ENCODE results near the gene RBMX.
"Not testable (repeated sequence)": the region's sequence is repeated elsewhere in the genome, so short reads cannot be mapped to it uniquely, and the experiment has no call there.

Gene RBMX

DNA sequence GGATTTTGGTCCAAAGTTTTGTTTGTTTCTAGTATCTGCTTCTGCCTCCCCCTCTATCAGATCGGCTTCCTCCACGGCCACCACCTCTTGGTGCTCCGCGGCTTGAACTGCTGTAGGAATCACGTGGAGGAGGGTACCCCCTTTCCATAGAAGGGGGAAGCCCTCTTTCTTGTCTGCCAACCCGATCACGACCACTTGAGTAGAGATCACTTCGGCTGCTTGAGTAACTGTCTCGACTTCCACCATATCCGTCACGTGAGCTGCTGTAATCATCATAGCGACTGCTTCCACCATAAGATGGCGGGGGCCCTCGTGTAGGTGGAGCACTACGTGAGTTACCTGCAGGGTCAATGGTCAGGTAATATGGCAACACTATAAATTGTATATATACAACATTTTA, 6.4 kb downstream of the RBMX start:
- DNase-seq: not testable (repeated sequence)

DNA sequence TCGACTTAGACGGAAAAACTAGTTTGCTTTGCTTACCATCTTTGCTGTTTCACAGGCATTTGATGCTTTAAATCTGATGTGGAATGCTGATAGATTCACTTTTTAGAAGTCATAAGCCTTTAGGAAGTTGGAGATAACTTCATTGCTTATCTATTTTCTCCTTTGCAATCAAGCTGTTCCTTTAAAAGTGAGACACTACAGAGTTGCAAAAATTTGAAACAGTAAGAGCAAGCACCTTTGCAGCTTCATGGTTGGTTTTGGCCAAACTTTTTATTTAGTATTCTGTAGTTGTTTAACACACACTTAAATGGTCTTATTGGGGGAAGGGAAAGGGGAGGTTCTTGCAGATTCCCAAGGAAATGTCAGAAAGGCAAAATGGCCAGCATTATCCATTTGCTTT, 7.3 kb downstream of the RBMX start:
- DNase-seq: not testable (repeated sequence)

DNA sequence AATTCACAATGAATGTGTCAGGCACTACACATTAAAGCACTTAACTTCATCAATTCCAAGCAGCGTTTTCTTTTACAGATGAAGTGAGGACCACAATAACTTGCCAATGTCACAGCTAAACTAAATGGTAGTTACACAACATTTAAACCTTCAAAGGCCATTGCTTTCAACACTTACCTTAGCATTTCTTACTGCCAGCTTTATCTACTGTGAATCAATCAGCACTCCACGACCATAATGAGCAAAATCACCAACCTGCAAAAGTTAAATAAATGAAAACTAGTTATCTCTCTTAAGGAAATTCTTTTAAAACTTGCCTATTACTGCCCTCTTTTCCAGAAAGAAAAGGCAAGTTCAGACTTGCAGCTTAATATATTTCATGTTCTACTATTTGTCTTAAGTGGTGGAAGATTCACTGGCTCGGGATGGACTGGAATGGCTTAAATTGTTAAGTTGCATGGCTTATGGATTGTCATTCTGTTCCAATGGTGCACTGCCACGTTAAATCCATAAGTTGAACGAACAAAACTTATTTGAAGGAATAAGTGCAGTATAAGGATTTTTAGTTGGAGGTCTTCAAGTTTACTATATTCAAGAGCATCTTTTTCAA, 8.3 kb downstream of the RBMX start:
- DNase-seq: no peak

DNA sequence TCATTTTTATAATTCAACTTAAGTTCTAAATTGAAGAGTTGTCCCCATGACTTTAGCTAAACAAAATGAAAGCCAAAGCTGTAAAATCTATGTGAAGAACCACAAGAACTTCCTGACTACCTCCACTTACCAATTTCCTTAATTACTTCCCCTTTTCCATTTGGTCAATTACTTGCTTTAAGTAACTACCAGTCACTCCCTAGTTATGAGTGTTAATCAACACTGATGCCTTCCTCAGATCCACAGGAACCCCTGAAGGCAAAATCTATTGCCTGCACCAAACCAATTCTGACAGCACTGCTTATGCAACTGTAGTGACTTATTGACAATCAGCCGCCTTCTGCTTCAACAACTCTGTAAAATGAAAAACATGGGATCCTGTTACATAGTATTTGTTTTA, 10.5 kb downstream of the RBMX start:
- no peak for DNase-seq

DNA sequence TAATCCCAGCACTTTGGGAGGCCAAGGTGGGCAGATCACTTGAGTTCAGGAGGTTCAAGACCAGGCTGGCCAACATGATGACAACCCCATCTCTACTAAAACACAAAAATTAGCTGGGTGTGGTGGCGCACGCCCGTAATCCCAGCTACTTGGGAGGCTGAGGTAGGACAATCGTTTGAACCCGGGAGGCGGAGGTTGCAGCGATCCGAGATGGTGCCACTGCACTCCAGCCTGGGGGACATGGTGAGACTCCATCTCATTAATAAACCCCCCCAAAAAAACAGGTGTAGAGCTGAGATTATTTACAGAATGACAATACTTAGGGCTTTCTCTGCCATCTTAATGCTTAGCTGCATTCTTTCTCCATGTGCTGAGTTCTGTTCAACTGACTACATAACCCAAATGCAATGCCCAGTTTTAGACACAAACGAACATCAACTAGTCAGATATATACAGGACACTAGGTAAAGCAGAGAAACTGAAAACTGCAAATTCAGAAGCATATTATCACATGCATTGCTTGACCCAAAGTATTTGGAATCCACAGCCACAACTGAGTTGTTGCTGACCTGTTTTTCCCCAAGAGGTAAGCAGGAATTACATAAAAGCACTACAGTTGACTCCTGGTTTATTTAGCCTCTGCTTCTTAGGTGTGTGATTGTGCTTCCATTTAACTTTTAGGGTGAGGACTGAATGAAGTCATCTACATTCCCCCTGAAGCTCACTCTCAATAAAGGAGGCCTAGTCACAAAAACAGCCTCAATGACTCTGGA, 12.1 kb downstream of the RBMX start:
- no peak for DNase-seq

DNA sequence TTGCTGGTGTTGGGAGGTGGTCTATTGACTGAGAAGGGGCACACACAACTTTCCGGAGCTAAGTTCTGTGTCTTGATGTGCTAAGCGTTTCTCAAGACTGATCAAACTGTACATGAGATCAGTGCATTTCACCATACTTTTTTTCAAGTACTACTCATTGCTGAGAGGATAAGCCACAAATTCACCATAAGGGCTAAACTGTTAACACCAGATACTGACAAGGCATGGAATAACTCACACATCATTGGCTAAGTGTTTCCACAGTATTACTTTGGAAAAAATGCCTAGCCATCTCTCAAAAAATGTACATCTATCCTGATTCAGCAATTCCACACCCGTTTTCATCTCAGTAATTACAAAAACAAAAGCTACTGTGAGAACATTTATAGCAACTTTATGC, 13.0 kb downstream of the RBMX start:
- DNase-seq: no peak

DNA sequence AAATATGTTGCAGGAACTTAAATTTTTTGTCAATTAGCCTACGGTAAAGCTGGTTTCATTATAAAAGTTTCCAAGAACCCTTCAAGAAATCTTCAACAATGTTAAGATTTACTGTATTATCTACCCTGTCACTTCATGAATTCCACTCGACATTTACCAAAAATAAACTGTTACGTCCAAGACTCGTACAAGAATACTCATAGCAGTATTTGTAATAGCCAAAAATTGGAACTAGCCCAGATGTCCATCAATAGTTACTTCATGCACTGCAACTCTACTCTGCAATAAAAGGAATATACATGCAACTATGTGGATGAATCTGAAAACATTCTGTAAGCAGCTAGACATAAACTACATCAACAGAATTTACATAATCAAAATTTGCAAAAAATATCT, 13.4 kb downstream of the RBMX start:
- DNase-seq: no peak

DNA sequence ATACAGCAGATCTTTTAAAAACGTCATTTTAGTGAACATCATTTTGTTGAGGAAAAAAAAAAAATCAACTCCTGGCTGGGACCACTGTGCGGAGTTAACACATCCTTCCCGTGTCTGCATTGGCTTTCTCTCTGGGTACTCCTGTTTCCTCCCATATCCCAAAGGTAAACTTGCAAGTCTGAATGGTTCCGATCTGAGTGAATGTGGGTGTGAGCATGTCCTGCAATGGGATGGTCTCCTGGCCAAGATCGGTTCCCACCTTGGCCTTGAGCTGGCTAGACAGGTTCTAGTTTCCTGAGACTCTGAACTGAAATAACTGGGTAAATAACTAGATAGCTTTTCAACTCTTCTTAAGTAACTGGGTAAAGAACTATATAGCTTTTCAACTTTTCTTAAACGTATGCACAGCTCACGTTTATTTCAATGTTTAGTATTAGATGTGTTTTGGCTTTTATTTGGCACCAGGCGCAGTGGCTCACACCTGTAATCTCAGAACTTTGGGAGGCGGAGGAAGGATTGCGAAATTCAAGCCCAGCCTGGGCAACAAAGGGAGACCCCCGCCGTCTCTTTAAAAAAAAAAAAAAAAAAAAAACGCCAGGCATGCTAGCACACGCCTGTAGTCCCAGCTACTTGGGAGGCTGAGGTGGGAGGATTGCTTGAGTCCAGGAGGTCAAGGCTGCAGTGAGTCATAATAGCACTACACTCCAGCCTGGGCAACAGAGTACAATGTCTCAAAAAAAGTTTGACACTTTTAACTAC, 14.0 kb downstream of the RBMX start:
- DNase-seq: no peak

DNA sequence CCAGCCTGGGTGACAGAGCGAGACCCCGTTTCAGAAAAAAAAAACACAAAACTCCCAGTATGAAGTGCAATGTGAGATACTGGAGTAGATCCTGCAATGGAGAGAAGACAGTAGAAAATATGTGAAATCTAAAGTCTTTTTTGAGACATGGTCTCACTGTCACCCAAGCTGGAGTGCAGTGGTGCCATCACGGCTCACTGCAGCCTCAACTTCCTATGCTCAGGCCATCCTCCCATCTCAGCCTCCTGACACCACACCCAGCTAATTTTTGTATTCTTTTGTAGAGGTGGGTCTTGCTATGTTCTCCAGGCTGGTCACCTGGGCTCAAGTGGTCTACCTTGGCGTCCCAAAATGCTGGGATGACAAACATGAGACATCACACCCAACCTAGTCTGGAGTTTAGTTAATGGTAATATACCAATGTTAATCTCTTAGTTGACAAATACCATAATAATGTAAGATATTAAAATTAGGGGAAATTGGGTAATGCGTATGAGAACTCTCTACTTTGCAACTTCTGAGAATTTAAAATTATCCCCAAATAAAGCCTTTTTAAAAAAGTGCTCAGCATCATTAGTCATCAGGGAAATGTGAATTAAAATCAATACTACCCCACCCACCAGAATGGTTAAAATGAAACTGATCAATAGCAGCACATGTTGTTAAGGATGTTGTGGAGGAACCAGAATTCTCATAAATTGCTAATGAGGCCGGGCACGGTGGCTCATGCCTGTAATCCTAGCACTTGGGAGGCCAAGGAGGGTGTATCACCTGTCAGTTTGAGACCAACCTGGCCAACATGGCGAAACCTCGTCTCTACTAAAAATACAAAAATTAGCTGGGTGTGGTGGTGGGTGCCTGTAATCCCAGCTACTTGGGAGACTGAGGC, 15.0 kb downstream of the RBMX start:
- no peak for DNase-seq

DNA sequence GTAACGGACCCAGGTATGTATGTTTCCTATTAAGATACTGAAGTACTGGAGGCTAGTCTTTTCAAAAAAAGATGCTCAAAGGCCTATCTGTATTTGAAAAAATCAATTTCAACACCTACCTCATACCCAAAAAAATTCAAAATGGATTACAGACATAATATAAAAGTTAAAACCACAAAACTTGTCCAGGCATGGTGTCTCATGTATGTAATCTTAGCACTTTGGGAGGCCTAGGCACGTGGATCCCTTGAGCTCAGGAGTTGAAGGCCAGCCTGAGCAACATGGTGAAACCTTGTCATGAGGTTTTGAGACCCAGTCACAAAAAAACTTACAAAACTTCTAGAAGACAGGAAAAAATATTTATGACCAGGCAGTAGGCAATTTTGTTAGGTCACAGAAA, 16.7 kb downstream of the RBMX start:
- no peak for DNase-seq

DNA sequence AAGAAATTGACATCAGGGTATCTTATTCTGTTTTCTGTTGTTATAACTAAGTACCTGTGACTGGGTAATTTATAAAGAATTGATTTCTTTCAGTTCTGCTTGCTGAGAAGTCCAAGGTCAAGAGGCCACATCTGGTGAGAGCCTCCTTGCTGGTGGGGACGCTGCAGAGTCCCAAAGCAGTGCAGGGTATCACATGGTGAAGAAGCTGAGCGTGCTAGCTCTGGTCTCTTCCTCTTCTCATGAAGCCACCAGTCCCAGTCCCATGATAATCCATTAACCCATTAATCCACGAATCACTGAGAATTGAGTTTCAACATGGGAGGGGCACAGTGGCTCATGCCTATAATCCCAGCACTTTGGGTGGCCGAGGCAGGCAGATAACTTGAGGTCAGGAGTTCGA, 18.0 kb downstream of the RBMX start:
- DNase-seq: no peak

DNA sequence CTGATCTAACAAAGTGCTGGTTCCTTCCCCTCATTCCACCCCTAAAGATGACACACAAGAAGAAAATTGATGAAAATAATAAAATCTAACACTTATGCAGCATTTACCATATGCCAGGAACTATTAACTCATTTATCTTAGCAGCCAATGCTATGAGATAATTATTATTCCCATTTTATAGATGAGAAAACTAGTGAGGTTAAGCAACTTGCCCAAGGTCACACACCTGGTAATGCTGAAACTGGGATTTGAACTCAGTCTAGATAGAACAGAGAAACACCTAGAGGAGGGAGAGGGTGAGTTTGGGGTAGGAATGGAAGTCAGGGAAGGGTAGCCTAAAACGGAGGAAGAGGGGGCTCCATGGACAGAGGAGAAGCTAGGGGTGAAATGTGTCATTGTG, 18.6 kb downstream of the RBMX start:
- no peak for DNase-seq

DNA sequence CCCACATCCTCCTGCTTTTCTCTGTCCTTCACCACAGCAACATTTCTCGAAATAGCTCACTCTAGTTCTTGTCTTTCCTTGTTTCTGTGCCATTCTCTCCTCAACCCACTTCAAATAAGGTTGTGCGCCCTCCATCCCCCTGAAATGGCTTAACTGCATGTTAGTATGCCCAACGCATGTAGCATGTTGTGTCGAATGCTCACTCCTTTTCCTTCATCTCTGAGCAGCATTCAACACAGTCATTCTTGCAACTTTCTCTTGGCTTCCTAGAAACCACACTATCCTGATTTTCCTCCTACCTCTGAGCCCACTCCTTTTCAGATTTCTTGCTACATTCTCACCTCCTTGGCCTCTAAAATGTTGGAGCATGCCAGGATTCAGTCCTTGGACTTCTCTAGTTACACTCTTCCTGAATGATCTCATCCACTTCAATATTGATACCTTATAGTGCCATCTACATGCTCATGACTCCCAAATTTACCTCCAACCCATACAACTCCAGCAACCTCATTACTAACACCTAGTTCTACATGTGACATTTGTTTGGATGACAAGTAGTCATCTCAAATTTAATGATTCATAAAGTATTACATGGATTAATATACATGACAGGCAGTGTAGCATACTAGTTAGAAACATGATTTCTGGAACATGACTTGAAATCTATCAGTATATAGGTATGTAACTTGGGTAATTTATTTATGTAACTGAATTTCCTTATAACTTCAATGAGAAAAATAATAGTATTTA, 22.3 kb downstream of the RBMX start:
- no peak for DNase-seq

DNA sequence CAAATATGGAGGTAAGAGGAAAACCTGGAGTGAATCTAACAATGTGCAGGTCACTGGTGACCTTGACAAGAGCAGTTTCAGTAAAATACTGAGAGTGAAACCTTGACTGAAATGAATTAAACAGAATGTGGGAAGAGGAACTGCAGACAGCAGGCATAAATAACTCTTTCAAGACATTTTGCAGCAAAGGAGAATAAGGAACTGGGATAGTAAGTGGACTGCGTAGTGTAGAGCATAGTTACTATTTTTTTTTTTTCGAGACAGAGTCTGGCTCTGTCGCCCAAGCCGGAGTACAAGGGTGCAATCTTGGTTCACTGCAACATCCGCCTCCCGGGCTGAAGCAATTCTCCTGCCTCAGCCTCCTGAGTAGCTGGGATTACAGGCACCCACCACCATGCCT, 24.0 kb downstream of the RBMX start:
- DNase-seq: no peak

DNA sequence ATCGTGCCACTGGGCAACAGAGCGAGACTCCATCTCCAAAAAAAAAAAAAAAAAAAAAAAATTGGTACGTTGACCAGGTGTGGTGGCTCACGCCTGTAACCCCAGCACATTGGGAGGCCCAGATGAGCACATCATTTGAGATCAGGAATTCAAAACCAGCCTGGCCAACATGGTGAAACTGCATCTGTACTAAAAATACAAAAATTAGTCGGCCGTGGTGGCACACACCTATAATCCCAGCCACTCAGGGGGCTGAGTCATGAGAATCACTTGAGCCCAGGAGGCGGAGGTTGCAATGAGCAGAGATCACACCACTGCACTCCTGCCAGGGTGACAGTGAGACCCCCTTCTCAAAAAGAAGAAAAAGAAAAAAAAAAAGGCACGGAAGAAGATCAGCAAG, 24.5 kb downstream of the RBMX start:
- DNase-seq: no peak

DNA sequence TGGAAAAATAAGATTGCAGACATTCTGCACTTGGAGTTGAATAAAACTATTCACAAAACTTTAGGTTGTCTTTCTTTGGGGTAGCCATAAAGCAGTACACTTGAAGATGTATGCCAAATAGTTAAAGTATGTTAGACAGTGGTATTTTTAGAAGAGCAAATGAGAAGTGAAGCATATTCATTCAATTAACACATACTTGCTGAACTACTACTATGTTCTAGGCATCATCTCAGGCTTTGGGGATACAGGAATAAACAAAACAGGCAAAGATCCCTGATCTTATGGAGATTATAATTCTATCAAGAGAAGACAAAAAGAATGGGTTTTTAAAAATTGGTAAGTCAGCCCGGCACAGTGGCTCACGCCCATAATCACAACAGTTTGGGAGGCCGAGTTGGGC, 29.0 kb downstream of the RBMX start:
- no peak for DNase-seq

DNA sequence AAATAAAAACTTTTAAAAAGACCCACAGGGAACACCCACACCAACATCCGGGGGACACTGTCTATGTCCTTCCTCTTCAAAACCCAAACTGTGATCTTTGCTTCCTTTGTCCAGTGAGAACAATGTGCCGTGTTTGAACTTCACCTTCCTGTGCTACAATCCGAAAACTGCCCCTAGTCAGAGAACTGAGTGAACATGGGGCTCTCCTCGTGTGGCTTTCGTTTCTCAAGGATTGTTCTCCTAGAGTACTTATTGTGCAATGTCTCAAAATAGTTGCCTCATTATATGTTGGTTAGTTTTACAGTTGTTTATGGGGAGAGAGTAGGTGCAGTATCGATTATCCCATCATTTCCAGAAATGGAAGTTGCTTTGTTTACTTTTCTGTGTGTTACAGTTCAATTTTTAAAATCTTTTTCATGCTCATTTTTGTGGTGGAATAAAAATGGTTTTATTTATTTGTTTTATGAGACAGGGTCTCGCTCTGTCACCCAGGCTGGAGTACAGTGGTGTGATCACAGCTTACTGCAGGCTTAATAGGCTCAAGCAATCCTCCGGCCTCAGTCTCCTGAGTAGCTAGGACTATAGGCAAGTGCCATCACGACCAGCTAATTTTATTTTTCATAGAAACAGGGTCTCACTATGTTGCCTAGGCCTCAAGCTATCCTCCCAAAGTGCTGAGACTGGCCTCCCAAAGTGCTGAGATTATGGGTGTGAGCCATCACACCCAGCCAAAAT, 29.9 kb downstream of the RBMX start:
- no peak for DNase-seq

DNA sequence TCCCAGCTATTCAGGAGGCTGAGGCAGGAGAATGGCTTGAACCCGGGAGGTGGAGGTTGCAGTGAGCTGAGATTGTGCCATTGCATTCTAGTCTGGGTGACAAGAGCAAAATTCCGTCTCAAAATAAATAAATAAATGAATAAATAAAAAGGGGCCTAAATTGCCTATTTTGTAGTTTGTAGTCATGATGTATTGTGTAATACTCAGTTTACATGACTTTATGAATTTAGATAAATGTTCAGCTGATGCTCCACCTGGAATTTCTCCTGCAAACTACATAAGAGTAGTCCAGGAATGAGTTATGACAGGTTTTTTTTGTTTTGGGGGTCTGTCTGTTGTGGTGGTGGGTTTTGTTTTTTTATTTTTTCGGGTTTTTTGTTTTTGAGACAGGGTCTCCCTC, 31.1 kb downstream of the RBMX start:
- no peak for DNase-seq

DNA sequence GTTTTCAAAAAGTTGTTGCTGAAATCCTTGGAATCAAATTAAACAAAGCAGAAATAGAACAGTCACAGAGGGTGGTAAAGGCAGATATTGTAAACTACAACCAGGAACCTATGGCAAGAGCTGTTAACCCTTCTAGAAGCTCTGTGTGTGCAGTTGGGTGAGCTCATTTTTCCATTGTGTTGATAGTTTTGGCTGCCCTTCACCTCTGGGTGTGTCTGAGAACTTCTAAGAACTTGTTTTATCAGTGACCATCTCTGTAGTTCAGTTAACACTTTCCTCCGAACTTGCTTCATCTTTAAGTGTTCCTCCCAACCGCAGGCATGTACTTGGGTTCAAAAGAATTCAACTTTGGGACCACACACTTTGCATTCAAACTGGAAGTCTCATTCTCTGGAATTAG, 32.7 kb downstream of the RBMX start:
- DNase-seq: no peak

DNA sequence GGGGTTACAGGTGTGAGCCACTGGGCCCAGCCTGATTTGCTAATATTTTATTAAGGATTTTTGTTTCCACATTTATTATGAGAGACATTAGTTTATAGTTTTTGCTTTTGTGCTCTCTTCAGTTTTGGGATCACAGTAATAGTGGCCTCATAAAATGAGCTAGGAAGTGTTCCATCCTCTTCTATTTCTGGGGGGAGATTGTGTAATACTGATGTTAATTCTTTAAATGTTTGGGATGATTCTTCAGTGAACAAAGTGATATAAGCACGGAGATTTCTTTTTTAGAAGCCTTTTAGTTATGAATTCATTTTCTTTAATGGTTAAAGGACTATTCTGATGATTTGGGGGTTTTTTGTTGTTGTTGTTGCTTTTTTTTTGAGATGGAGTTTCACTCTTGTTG, 41.3 kb downstream of the RBMX start:
- no peak for DNase-seq

DNA sequence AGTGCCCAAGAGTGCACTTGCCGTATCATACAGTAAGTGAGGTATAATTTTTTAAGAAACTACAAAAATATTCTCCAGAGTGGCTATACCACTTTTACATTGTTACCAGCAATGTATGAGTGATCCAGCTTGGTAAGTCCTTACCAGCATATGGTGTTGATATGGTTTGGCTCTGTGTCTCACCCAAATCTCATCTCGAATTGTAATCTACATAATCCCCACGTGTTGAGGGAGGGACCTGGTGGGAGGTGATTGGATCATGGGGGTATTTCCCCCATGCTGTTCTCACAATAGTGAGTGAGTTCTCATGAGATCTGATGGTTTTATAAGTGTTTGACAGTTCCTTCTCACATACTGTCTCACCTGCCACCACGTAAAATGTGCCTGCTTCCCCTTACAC, 44.8 kb downstream of the RBMX start:
- no peak for DNase-seq

DNA sequence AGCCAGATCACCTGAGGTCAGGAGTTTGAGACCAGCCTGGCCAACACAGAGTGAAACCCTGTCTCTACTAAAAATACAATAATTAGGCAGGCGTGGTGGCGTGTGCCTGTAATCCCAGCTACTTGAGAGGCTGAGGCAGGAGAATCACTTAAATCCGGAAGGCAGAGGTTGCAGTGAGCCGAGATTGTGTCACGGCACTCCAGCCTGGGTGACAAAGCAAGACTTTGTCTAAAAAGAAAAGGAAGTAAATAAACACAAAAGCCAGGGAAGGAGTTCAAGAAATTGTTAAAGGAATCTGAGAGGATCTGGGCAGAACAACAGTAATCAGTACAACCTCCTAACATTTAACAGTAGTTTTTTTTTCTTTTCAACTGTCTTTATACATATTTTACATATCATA, 51.1 kb downstream of the RBMX start:
- DNase-seq: no peak

All from NCI-H2227 treated with DMSO at 0.1 percent for 48 hours (cell line).